Thoracic aorta (tissue), 2 donors: ENCODE measurements around the gene SLC22A23. TPM values are rescaled to one million over a fixed set of nuclear protein-coding genes. Genes with fewer than 3 reads are reported as not detected.

Experiments used
- ATAC-seq: fragments of 150-250 bp; one replicate; pipeline ENCODE4 v1.8.0; 2017; ENCODE audit warnings: low read depth; ENCODE audit not compliant: insufficient number of reproducible peaks, low FRiP score
- DNase-seq: peaks from one replicate; pipeline ENCODE4 v3.0.0-alpha.2; 2020; ENCODE audit warnings: low spot score
- H3K27ac ChIP-seq, 2 donors: fragments of 200-600 bp; sonication (generic); 1 replicate in 1 of 2; 2 replicates in 1 of 2; pipeline ENCODE4 v1.5.1; 2016; ENCODE audit warnings: mild to moderate bottlenecking in 2 of 2, moderate library complexity in 2 of 2
- H3K27me3 ChIP-seq: fragments of 200-600 bp; sonication (generic); replicated peaks from 2 replicates; pipeline ENCODE4 v1.6.0; 2016; ENCODE audit warnings: mild to moderate bottlenecking; ENCODE audit not compliant: insufficient read depth
- H3K36me3 ChIP-seq: fragments of 200-600 bp; sonication (generic); one replicate; pipeline ENCODE4 v1.5.1; 2016
- H3K4me1 ChIP-seq, 2 donors: fragments of 200-600 bp; sonication (generic); 1 replicate in 1 of 2; 2 replicates in 1 of 2; pipeline versions ENCODE4 v1.5.1 to v1.6.0; 2016; ENCODE audit warnings: low read depth in 2 of 2, mild to moderate bottlenecking in 1 of 2; ENCODE audit not compliant: control insufficient read depth in 1 of 2
- H3K4me3 ChIP-seq: fragments of 200-600 bp; sonication (generic); 2 replicates; pipeline ENCODE4 v1.5.1; 2016; ENCODE audit warnings: mild to moderate bottlenecking
- H3K9me3 ChIP-seq: fragments of 200-600 bp; sonication (generic); 2 replicates; pipeline ENCODE4 v1.5.1; 2016
- CTCF ChIP-seq: fragments of 200-600 bp; sonication (generic); IDR thresholded peaks from one replicate; pipeline ENCODE4 v1.5.1; 2019; ENCODE audit warnings: antibody characterized with exemption
- total RNA-seq, 2 donors: library from RNA; depleted of rRNA; stranded (reverse); fragments of >200 nt; gene quantifications; one replicate each; pipeline versions ENCODE4 v1.1.0 to v1.2.3, GENCODE V29; 2016

SLC22A23 gene
- total RNA-seq, 2 donors from 2014 or later, result 5.1 to 9.7 TPM

GRCh38 chr6:3343089-3343883 is 113.6 kb downstream of the SLC22A23 start:
- Histone ChIP-seq H3K4me3 (no peak overlapping the region), H3K36me3 (no peaks in the 10 kb centered on the region), H3K9me3 (no peaks in the 10 kb centered on the region), H3K27ac (no peak overlapping the region), H3K4me1 (no peaks in the 10 kb centered on the region), H3K27me3 (no peaks in the 10 kb centered on the region)
- DNase-seq (no peak), ATAC-seq (no peak)
- no peak for TF ChIP-seq CTCF

GRCh38 chr6:3341467-3341866 is 115.4 kb downstream of the SLC22A23 start:
- H3K27me3 ChIP-seq, result no peaks in the 10 kb centered on the region
- no peaks in the 10 kb centered on the region for H3K36me3 ChIP-seq
- no peaks in the 10 kb centered on the region for H3K4me1 ChIP-seq
- DNase-seq (no peak), ATAC-seq (no peak)
- H3K27ac ChIP-seq, result no peak overlapping the region
- H3K4me3 ChIP-seq, result no peak overlapping the region
- no peaks in the 10 kb centered on the region for H3K9me3 ChIP-seq
- no peak for TF ChIP-seq CTCF

- DNase-seq (no peak), ATAC-seq (no peak)
- Histone ChIP-seq H3K27ac (no peak overlapping the region), H3K4me1 (no peaks in the 10 kb centered on the region), H3K27me3 (no peaks in the 10 kb centered on the region), H3K36me3 (no peaks in the 10 kb centered on the region), H3K9me3 (no peaks in the 10 kb centered on the region), H3K4me3 (no peak overlapping the region)
- no peak for TF ChIP-seq CTCF
Measured at GRCh38 chr6:3340894-3341293, 116.0 kb downstream of the SLC22A23 start.

DNA sequence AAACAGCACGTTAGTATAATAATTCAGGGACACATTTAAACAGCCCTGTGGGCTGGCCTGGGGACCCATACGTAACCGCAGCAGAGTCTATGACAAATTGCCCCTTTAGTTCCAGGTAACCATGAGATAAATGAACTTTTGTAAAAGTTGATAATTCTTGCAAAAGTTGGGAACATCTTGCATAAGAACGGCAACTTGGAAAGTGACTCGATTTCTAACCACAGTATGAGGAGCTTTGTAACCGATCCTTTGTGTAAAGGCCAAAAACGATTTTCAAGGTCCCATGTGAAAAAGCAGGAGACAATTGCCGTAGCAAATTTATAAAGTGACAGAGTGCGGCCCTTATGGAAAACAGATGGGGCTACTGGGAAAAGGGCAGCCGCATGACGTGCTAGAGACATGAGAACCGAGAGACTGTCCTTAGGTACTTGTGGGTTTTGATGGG is 116.5 kb downstream of the SLC22A23 start:
- Histone ChIP-seq H3K4me3 (no peak overlapping the region), H3K9me3 (no peaks in the 10 kb centered on the region), H3K27me3 (no peaks in the 10 kb centered on the region), H3K27ac (no peak overlapping the region), H3K4me1 (no peaks in the 10 kb centered on the region), H3K36me3 (no peaks in the 10 kb centered on the region)
- no peak for DNase-seq
- no peak for TF ChIP-seq CTCF
- ATAC-seq, result no peak

DNA sequence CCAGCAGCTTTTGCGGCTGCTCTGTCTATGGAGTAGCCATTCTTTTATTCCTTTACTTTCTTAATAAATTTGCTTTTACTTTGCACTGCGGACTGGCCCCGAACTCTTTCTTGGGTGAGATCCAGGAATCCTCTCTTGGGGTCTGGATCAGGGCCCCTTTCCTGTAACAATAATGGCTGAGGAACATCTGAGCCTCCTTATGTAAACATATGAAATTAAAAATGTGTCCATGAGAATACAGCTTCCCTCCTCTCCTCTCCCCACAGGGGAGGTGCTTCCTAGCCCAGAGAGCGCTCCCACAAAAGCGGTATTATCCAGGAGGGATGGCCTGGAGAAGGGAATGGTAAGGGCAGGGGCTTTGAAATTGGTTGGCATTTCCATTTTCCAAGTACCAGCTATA is 117.0 kb downstream of the SLC22A23 start:
- Histone ChIP-seq H3K27me3 (no peaks in the 10 kb centered on the region), H3K36me3 (no peaks in the 10 kb centered on the region), H3K27ac (no peak overlapping the region), H3K9me3 (no peaks in the 10 kb centered on the region), H3K4me1 (peaks cover 0 to 2% of the 10 kb centered on the region in 2 donors), H3K4me3 (no peak overlapping the region)
- ATAC-seq, result no peak
- TF ChIP-seq CTCF, result no peak
- no peak for DNase-seq
